ENCODE results near the gene RNF123.

The RNF123 gene

GRCh38 chr3:49757197-49757596 is 67.8 kb downstream of the RNF123 start:
- no peak for DNase-seq

GRCh38 chr3:49759226-49759625 is 69.9 kb downstream of the RNF123 start:
- no peak for DNase-seq

GRCh38 chr3:49761661-49762060 is 72.3 kb downstream of the RNF123 start:
- no peak for DNase-seq

GRCh38 chr3:49763981-49764380 is 74.6 kb downstream of the RNF123 start:
- DNase-seq: no peak

GRCh38 chr3:49769286-49769915 is 80.0 kb downstream of the RNF123 start:
- no peak for DNase-seq

- no peak for DNase-seq
These were observed 80.6 kb downstream of the RNF123 start for GRCh38 chr3:49769926-49770325.
